HepG2 (cell line): Measurements from ENCODE around the gene NSD2. TPM values are rescaled to one million over a fixed set of nuclear protein-coding genes. Genes with fewer than 3 reads are reported as not detected.

Experiments
- ETV5 ChIP-seq: IDR thresholded peaks from 2 replicates; pipeline ENCODE4 v1.6.1; 2018; ENCODE audit warnings: missing biosample characterization, missing genetic modification reagents, inconsistent platforms, borderline replicate concordance
- EZH2 ChIP-seq: conservative IDR thresholded peaks from 2 replicates; pipeline ENCODE4 v1.6.1; 2012; ENCODE audit warnings: mild to moderate bottlenecking, low read depth, low read length, moderate library complexity
- FOXA3 ChIP-seq: IDR thresholded peaks from 2 replicates; pipeline ENCODE4 v1.6.1; 2016; ENCODE audit warnings: missing genetic modification reagents, missing compliant biosample characterization
- FOXJ3 ChIP-seq: sonication (generic); formaldehyde crosslinking; IDR thresholded peaks from 2 replicates; pipeline ENCODE4 v1.4.0; 2020; ENCODE audit warnings: missing genetic modification reagents, mild to moderate bottlenecking, borderline replicate concordance
- GATAD1 ChIP-seq: IDR thresholded peaks from 2 replicates; pipeline ENCODE4 v1.6.1; 2016; ENCODE audit warnings: missing genetic modification reagents, missing compliant biosample characterization
- ISL2 ChIP-seq: sonication (generic); formaldehyde crosslinking; IDR thresholded peaks from 2 replicates; pipeline ENCODE4 v1.5.0; 2020; ENCODE audit warnings: missing genetic modification reagents
- MXI1 ChIP-seq: IDR thresholded peaks from 3 replicates; pipeline ENCODE4 v1.6.1; 2012; ENCODE audit warnings: low read depth, low read length, inconsistent platforms, borderline replicate concordance
- NFIC ChIP-seq: IDR thresholded peaks from 2 replicates; pipeline ENCODE4 v1.6.1; 2012; ENCODE audit warnings: mild to moderate bottlenecking, low read length, inconsistent platforms
- POGZ ChIP-seq: sonication (generic); formaldehyde crosslinking; IDR thresholded peaks from 2 replicates; pipeline ENCODE4 v1.4.0; 2020; ENCODE audit warnings: mild to moderate bottlenecking, missing genetic modification reagents
- SAP130 ChIP-seq: IDR thresholded peaks from 2 replicates; pipeline ENCODE4 v1.6.1; 2016; ENCODE audit warnings: low read depth
- TEAD2 ChIP-seq: sonication (generic); formaldehyde crosslinking; IDR thresholded peaks from 2 replicates; pipeline ENCODE4 v1.9.0; 2021; ENCODE audit warnings: missing genetic modification reagents
- ZEB1 ChIP-seq: IDR thresholded peaks from 2 replicates; pipeline ENCODE4 v1.6.1; 2012; ENCODE audit warnings: mild to moderate bottlenecking, low read depth, inconsistent platforms; ENCODE audit not compliant: insufficient replicate concordance
- ZNF343 ChIP-seq: sonication (generic); formaldehyde crosslinking; IDR thresholded peaks from 2 replicates; pipeline ENCODE4 v1.4.0; 2020; ENCODE audit warnings: mild to moderate bottlenecking, missing genetic modification reagents
- ZNF431 ChIP-seq: sonication (generic); formaldehyde crosslinking; IDR thresholded peaks from 2 replicates; pipeline ENCODE4 v1.9.0; 2022; ENCODE audit warnings: missing genetic modification reagents, low read depth, mild to moderate bottlenecking, borderline replicate concordance
- ZNF713 ChIP-seq: sonication (generic); formaldehyde crosslinking; IDR thresholded peaks from 2 replicates; pipeline ENCODE4 v1.4.0; 2020; ENCODE audit warnings: mild to moderate bottlenecking, missing genetic modification reagents
- polyA plus RNA-seq, 8 experiments: library from polyadenylated mRNA; depleted of rRNA in 3 of 8; stranded (reverse) in 7 of 8; unstranded in 1 of 8; fragments of >200 nt; fragmentation: Illumina TruSeq in 4 of 8; extraction: Trizol in 4 of 8; gene quantifications; 2 replicates each; pipeline versions ENCODE4 v1.2.1 to v1.2.3, GENCODE V29; 2011 to 2016; ENCODE audit warnings: low read depth in 4 of 8, missing spikeins in 1 of 8, mixed read lengths in 1 of 8; ENCODE audit not compliant: insufficient read depth in 1 of 8
- total RNA-seq, 5 experiments: library from RNA; depleted of rRNA; stranded (reverse); fragments of >200 nt; fragmentation: Illumina TruSeq; extraction: Trizol; gene quantifications; 2 replicates each; pipeline ENCODE4 v1.2.3, GENCODE V29; 2016; ENCODE audit warnings: low read depth in 1 of 5
- TF ChIP-seq, protein P1 (sequence below): sonication (generic); formaldehyde crosslinking; IDR thresholded peaks from 2 replicates; pipeline ENCODE4 v1.5.0; 2020; ENCODE audit warnings: missing genetic modification reagents
- TF ChIP-seq, protein P2 (sequence below): sonication (generic); formaldehyde crosslinking; IDR thresholded peaks from 2 replicates; pipeline ENCODE4 v1.5.0; 2020; ENCODE audit warnings: mild to moderate bottlenecking, missing genetic modification reagents, borderline replicate concordance
- TF ChIP-seq, protein P3 (sequence below): sonication (generic); formaldehyde crosslinking; IDR thresholded peaks from 2 replicates; pipeline ENCODE4 v1.8.1; 2023; ENCODE audit warnings: mild to moderate bottlenecking, missing genetic modification reagents
- TF ChIP-seq, protein P4 (sequence below): sonication (generic); formaldehyde crosslinking; IDR thresholded peaks from 2 replicates; pipeline ENCODE4 v1.8.0; 2022; ENCODE audit warnings: missing genetic modification reagents, mild to moderate bottlenecking, borderline replicate concordance
- TF ChIP-seq, protein P5 (sequence below): sonication (generic); formaldehyde crosslinking; IDR thresholded peaks from 2 replicates; pipeline ENCODE4 v1.4.0; 2020; ENCODE audit warnings: missing genetic modification reagents

The NSD2 gene
- total and polyA plus RNA-seq, 2 of the 13 experiments (the other 11 are each of a cell fraction or from before 2014, with no cell fraction given) = 22.0 to 65.9 TPM

DNA sequence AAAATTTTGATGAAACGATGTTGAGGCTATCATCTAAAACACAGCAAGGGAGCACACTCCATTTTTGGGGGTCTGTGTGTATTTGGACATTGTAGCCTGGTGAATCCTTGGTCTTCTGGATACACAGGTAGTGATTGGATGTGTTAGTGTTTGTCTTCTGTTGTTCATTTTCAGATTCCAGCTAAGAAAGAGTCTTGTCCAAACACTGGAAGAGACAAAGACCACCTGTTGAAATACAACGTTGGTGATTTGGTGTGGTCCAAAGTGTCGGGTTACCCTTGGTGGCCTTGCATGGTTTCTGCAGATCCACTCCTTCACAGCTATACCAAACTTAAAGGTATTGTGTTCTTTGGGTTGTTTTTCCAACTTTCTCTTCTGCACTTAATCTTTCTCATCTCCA is 32.8 kb downstream of the NSD2 start (continued):
- TF ChIP-seq, protein P1, sequence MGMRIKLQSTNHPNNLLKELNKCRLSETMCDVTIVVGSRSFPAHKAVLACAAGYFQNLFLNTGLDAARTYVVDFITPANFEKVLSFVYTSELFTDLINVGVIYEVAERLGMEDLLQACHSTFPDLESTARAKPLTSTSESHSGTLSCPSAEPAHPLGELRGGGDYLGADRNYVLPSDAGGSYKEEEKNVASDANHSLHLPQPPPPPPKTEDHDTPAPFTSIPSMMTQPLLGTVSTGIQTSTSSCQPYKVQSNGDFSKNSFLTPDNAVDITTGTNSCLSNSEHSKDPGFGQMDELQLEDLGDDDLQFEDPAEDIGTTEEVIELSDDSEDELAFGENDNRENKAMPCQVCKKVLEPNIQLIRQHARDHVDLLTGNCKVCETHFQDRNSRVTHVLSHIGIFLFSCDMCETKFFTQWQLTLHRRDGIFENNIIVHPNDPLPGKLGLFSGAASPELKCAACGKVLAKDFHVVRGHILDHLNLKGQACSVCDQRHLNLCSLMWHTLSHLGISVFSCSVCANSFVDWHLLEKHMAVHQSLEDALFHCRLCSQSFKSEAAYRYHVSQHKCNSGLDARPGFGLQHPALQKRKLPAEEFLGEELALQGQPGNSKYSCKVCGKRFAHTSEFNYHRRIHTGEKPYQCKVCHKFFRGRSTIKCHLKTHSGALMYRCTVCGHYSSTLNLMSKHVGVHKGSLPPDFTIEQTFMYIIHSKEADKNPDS (CRISPR knock-in tag) = no peak
- no peak for TF ChIP-seq ZNF431
- TF ChIP-seq ZNF713 (CRISPR knock-in tag) = no peak
- TF ChIP-seq, protein P2, sequence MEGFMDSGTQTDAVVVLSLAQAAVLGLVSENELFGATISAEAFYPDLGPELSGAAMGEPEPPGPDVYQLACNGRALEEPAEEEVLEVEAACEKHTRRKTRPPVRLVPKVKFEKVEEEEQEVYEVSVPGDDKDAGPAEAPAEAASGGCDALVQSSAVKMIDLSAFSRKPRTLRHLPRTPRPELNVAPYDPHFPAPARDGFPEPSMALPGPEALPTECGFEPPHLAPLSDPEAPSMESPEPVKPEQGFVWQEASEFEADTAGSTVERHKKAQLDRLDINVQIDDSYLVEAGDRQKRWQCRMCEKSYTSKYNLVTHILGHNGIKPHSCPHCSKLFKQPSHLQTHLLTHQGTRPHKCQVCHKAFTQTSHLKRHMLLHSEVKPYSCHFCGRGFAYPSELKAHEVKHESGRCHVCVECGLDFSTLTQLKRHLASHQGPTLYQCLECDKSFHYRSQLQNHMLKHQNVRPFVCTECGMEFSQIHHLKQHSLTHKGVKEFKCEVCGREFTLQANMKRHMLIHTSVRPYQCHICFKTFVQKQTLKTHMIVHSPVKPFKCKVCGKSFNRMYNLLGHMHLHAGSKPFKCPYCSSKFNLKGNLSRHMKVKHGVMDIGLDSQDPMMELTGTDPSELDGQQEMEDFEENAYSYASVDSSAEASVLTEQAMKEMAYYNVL (CRISPR knock-in tag) = peak; percentile 98
- TF ChIP-seq SAP130 = 0 out of 2 replicates have a peak, but pooled peaks have one; percentile 26
- no peak for TF ChIP-seq NFIC
- TF ChIP-seq ZNF343 (CRISPR knock-in tag) = no peak
- TF ChIP-seq, protein P3, sequence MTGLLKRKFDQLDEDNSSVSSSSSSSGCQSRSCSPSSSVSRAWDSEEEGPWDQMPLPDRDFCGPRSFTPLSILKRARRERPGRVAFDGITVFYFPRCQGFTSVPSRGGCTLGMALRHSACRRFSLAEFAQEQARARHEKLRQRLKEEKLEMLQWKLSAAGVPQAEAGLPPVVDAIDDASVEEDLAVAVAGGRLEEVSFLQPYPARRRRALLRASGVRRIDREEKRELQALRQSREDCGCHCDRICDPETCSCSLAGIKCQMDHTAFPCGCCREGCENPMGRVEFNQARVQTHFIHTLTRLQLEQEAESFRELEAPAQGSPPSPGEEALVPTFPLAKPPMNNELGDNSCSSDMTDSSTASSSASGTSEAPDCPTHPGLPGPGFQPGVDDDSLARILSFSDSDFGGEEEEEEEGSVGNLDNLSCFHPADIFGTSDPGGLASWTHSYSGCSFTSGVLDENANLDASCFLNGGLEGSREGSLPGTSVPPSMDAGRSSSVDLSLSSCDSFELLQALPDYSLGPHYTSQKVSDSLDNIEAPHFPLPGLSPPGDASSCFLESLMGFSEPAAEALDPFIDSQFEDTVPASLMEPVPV (CRISPR knock-in tag) = no peak
- TF ChIP-seq MXI1 = no peak
- no peak for TF ChIP-seq EZH2
- TF ChIP-seq, protein P4, sequence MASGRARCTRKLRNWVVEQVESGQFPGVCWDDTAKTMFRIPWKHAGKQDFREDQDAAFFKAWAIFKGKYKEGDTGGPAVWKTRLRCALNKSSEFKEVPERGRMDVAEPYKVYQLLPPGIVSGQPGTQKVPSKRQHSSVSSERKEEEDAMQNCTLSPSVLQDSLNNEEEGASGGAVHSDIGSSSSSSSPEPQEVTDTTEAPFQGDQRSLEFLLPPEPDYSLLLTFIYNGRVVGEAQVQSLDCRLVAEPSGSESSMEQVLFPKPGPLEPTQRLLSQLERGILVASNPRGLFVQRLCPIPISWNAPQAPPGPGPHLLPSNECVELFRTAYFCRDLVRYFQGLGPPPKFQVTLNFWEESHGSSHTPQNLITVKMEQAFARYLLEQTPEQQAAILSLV (CRISPR knock-in tag) = no peak
- no peak for TF ChIP-seq TEAD2 (CRISPR knock-in tag)
- 0 out of 2 replicates have a peak, but pooled peaks have one; percentile 32 for TF ChIP-seq ISL2
- TF ChIP-seq POGZ (CRISPR knock-in tag) = peak; percentile 40; the same call in 1 of the 2 replicates
- 0 out of 2 replicates have a peak, but pooled peaks have one; percentile 25 for TF ChIP-seq FOXJ3 (CRISPR knock-in tag)
- no peak for TF ChIP-seq ZEB1
- TF ChIP-seq, protein P5, sequence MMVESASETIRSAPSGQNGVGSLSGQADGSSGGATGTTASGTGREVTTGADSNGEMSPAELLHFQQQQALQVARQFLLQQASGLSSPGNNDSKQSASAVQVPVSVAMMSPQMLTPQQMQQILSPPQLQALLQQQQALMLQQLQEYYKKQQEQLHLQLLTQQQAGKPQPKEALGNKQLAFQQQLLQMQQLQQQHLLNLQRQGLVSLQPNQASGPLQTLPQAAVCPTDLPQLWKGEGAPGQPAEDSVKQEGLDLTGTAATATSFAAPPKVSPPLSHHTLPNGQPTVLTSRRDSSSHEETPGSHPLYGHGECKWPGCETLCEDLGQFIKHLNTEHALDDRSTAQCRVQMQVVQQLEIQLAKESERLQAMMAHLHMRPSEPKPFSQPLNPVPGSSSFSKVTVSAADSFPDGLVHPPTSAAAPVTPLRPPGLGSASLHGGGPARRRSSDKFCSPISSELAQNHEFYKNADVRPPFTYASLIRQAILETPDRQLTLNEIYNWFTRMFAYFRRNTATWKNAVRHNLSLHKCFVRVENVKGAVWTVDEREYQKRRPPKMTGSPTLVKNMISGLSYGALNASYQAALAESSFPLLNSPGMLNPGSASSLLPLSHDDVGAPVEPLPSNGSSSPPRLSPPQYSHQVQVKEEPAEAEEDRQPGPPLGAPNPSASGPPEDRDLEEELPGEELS (CRISPR knock-in tag) = peak; percentile 35; the same call in 1 of the 2 replicates
- TF ChIP-seq FOXA3 (CRISPR knock-in tag) = 0 out of 2 replicates have a peak, but pooled peaks have one; percentile 23
- TF ChIP-seq ETV5 = no peak
- no peak for TF ChIP-seq GATAD1 (CRISPR knock-in tag)
